Thoracic aorta (tissue), 2 donors: ENCODE measurements around the gene PRKCA. TPM values are rescaled to one million over a fixed set of nuclear protein-coding genes. Genes with fewer than 3 reads are reported as not detected.

Source experiments
- ATAC-seq: fragments of 150-250 bp; one replicate; pipeline ENCODE4 v1.8.0; 2017; ENCODE audit warnings: low read depth; ENCODE audit not compliant: insufficient number of reproducible peaks, low FRiP score
- DNase-seq: peaks from one replicate; pipeline ENCODE4 v3.0.0-alpha.2; 2020; ENCODE audit warnings: low spot score
- H3K27ac ChIP-seq, 2 donors: fragments of 200-600 bp; sonication (generic); 1 replicate in 1 of 2; 2 replicates in 1 of 2; pipeline ENCODE4 v1.5.1; 2016; ENCODE audit warnings: mild to moderate bottlenecking in 2 of 2, moderate library complexity in 2 of 2
- H3K27me3 ChIP-seq: fragments of 200-600 bp; sonication (generic); replicated peaks from 2 replicates; pipeline ENCODE4 v1.6.0; 2016; ENCODE audit warnings: mild to moderate bottlenecking; ENCODE audit not compliant: insufficient read depth
- H3K36me3 ChIP-seq: fragments of 200-600 bp; sonication (generic); one replicate; pipeline ENCODE4 v1.5.1; 2016
- H3K4me1 ChIP-seq, 2 donors: fragments of 200-600 bp; sonication (generic); 1 replicate in 1 of 2; 2 replicates in 1 of 2; pipeline versions ENCODE4 v1.5.1 to v1.6.0; 2016; ENCODE audit warnings: low read depth in 2 of 2, mild to moderate bottlenecking in 1 of 2; ENCODE audit not compliant: control insufficient read depth in 1 of 2
- H3K4me3 ChIP-seq: fragments of 200-600 bp; sonication (generic); 2 replicates; pipeline ENCODE4 v1.5.1; 2016; ENCODE audit warnings: mild to moderate bottlenecking
- H3K9me3 ChIP-seq: fragments of 200-600 bp; sonication (generic); 2 replicates; pipeline ENCODE4 v1.5.1; 2016
- CTCF ChIP-seq: fragments of 200-600 bp; sonication (generic); IDR thresholded peaks from one replicate; pipeline ENCODE4 v1.5.1; 2019; ENCODE audit warnings: antibody characterized with exemption
- total RNA-seq, 2 donors: library from RNA; depleted of rRNA; stranded (reverse); fragments of >200 nt; gene quantifications; one replicate each; pipeline versions ENCODE4 v1.1.0 to v1.2.3, GENCODE V29; 2016

The PRKCA gene
- total RNA-seq, 2 donors from 2014 or later, result 9.1 to 11.6 TPM

- DNase-seq, result no peak
- Histone ChIP-seq H3K4me1 (peaks cover 0 to 25% of the 10 kb centered on the region in 2 donors), H3K9me3 (no peaks in the 10 kb centered on the region), H3K27ac (no peak overlapping the region), H3K27me3 (no peaks in the 10 kb centered on the region), H3K4me3 (no peak overlapping the region), H3K36me3 (no peaks in the 10 kb centered on the region)
- TF ChIP-seq CTCF, result no peak
- no peak for ATAC-seq
Measured at GRCh38 chr17:66277191-66277590, 25.2 kb upstream of the PRKCA start.

GRCh38 chr17:66281661-66282369 is 20.6 kb upstream of the PRKCA start:
- no peaks in the 10 kb centered on the region for H3K9me3 ChIP-seq
- H3K36me3 ChIP-seq, result no peaks in the 10 kb centered on the region
- no peak overlapping the region for H3K4me3 ChIP-seq
- no peaks in the 10 kb centered on the region for H3K4me1 ChIP-seq
- no peak for ATAC-seq
- DNase-seq, result no peak
- no peaks in the 10 kb centered on the region for H3K27me3 ChIP-seq
- no peak overlapping the region for H3K27ac ChIP-seq
- no peak for TF ChIP-seq CTCF

DNA sequence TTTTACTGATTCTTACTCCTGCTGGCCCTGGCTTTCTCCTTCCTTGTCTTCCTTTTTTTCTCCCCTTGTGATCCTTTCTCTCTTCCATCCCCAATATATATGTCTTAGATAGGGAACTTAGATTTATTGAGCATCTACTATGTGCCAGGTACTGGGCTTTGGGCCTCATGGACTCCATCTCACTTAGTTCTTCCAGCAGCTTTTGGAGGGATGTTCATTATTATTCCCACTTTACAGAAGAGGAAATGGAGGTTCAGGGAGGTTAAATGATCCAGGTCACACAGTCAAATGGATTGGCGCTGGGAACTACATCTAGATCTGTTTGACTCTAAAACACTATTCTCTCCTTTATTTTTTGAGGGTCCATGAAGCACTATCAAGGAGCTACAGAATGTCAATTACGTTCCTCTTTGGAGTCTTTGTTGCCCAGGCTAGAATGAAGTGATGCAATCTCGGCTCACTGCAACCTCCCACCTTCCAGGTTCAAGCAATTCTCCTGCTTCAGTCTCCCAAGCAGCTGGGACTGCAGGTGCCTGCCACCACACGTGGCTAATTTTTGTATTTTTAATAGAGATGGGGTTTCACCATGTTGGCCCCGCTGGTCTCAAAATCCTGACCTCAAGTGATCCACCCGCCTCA is 19.0 kb upstream of the PRKCA start:
- ATAC-seq (no peak), DNase-seq (no peak)
- Histone ChIP-seq H3K4me3 (no peak overlapping the region), H3K36me3 (no peaks in the 10 kb centered on the region), H3K9me3 (no peaks in the 10 kb centered on the region), H3K27me3 (no peaks in the 10 kb centered on the region), H3K4me1 (no peaks in the 10 kb centered on the region), H3K27ac (no peak overlapping the region)
- TF ChIP-seq CTCF, result no peak

DNA sequence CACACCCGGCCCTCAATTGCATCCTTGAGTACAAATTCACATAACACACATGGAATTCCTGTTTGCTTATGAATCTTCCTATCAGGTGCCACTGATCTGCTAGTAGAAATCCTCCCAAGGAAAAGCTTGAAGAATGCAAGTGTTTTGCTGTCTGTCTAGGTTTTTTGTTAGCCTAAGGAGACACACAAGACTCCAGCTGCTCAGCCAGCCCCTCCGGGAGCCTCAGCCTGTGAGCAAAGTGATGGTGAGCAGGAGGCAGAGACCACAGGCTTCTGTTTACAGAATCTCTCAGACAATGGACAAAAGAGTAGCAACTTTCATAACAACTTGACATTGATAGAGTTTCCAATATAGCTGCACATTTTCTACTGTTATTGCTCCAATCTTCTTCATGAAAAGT is 18.4 kb upstream of the PRKCA start:
- H3K27me3 ChIP-seq, result no peaks in the 10 kb centered on the region
- no peak for ATAC-seq
- H3K27ac ChIP-seq, result no peak overlapping the region
- H3K9me3 ChIP-seq, result no peaks in the 10 kb centered on the region
- H3K4me3 ChIP-seq, result no peak overlapping the region
- no peak for DNase-seq
- no peaks in the 10 kb centered on the region for H3K36me3 ChIP-seq
- H3K4me1 ChIP-seq, result no peaks in the 10 kb centered on the region
- no peak for TF ChIP-seq CTCF

- H3K27me3 ChIP-seq, result no peaks in the 10 kb centered on the region
- no peak for TF ChIP-seq CTCF
- ATAC-seq (no peak), DNase-seq (no peak)
- H3K4me3 ChIP-seq, result no peak overlapping the region
- H3K9me3 ChIP-seq, result no peaks in the 10 kb centered on the region
- no peaks in the 10 kb centered on the region for H3K36me3 ChIP-seq
- no peak overlapping the region for H3K27ac ChIP-seq
- no peaks in the 10 kb centered on the region for H3K4me1 ChIP-seq
Measured at GRCh38 chr17:66285149-66285548, 17.3 kb upstream of the PRKCA start.
